GM18511 (cell line): ENCODE data around the gene KCNK17.

Source experiments
- ATAC-seq: cut with Tn5 transposase; IDR thresholded peaks from one replicate; pipeline ENCODE4 v1.9.1; 2021; ENCODE audit warnings: mild to moderate bottlenecking, moderate library complexity; ENCODE audit not compliant: unreplicated experiment

The KCNK17 gene

DNA sequence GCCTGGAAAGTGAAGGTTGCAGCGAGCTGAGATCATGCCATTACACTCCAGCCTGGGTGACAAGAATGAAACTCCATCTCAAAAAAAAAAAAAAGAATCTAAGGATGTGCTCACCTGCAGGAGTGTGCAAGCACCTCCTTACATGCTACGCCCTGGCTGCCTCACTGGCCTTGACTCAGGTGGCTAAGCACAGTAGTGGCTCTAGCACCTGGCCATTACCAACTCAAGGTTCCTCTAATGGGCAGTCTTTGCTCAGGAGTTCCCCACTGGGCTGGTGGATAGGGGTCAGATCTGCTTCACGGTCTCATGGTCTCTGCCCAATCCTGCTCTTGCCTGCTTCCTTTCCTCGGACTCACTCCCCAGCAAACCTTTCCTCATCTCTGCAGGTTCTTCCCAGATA, 39.7 kb downstream of the KCNK17 start:
- ATAC-seq: no peak

DNA sequence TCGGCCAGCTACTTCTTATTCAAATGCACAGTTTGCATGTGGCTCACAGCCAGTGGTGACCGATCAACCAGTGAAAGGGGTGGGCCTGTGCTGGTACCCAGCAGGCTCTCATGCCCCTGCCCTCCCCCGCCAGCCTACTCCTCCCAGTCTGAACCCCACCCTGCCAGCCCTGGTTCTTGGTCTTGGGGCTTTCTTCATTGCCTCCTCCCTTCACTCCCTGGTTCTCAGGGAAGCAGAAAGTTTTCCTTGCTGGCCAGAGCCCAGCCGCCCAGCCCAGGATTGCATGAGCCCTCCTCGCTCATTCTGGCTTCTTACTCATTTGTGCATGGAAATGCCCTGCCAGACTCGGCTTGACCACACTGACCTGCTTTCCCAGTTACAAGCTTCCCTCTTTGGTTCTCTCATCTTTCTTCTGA, 40.8 kb downstream of the KCNK17 start:
- no peak for ATAC-seq

DNA sequence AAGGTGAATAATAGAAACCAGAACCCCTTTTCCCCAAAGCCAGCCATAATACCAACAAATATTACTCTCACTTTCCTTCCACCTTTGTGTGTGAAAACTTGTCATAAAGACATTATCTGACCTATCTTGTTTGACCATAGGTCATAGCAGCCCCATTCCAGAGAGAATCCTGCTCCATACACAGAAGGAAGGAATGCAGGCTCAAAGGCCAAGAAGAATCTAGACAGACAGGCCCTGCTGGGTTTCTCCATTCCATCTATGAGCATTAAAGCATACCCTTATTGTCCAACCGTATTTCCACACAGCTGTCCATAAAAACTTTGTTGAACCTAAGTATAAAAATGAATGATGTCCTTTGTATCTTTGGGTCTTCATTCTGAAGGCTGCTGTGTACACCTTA, 44.3 kb downstream of the KCNK17 start:
- ATAC-seq: no peak

DNA sequence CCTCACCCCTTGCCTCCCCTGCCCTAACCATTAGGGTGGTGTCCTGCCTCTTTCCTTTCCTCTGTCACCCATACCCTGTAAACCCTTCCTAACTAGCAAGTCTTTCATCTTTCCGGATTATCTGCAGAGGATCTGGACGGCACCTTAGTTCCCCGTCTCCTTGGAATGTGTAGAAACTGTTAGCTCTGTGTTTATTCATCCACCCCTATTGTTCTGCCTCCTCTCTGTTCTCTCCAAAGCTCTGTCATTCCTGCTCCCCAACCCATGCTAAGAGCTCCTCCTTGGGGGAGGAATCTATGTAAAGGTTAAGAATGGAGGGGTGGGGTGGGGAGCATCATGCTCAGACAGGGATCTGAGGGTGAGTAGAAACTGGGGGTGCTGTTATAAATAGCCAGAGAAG, 45.5 kb downstream of the KCNK17 start:
- ATAC-seq: no peak

DNA sequence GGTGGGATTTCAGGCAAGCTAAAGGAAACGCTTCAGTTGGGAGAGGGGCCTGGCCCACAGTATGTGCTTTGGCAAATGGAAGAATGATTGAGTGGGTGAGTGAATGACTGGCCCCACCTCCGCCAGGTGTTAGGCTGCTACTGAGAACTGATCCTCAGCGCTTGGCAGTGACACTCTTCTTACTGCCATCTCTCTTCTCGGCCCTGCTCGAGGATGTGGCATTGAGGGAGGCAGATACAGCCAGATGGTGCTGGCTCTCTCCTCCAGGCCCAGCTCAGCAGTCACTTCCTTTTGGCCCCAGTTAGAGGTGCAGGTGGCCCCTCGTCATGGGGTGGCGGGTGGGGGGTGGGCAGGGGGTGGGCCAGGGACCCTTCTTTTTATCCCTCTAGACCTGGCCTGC, 46.0 kb downstream of the KCNK17 start:
- ATAC-seq: no peak

DNA sequence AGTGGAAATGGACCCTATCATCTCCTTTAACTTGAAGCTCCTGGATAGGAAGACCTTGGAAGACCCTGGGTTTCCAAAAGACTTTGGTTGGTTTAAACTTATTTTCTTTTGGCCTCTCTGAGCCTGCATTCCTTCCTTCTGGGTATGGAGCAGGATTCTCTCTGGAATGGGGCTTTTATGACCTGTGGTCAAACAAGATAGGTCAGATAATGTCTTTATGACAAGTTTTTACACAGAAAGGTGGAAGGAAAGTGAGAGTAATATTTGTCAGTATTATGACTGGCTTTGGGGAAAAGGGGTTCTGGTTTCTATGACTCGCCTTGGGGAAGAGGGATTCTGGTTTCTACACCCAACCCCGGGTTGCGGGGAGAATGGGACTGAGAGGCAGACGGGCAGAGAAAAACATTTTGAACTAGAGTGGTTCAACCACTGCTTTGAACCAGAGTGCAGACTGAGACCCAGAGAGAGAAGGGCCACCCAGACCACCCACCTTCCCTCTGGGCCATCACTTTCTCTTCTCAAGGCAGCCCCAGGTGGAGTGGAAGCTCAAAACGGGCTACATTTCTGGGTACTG, 47.4 kb downstream of the KCNK17 start:
- ATAC-seq: no peak

DNA sequence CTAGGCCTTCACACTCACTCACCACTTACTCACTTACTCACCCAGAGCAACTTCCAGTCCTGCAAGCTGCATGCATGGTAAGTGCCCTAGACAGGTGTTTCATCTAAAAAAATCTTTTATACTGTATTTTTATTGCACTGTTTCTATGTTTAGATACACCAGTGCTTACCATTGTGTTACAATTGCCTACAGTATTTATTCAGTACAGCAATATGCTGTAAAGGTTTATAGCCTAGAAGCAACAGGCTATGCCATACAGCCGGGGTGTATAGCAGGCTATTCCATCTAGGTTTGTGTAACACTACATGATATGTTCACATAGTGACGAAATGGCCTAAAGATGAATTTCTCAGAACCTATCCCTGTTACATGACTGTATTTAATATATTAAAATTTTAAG, 47.8 kb downstream of the KCNK17 start:
- no peak for ATAC-seq

DNA sequence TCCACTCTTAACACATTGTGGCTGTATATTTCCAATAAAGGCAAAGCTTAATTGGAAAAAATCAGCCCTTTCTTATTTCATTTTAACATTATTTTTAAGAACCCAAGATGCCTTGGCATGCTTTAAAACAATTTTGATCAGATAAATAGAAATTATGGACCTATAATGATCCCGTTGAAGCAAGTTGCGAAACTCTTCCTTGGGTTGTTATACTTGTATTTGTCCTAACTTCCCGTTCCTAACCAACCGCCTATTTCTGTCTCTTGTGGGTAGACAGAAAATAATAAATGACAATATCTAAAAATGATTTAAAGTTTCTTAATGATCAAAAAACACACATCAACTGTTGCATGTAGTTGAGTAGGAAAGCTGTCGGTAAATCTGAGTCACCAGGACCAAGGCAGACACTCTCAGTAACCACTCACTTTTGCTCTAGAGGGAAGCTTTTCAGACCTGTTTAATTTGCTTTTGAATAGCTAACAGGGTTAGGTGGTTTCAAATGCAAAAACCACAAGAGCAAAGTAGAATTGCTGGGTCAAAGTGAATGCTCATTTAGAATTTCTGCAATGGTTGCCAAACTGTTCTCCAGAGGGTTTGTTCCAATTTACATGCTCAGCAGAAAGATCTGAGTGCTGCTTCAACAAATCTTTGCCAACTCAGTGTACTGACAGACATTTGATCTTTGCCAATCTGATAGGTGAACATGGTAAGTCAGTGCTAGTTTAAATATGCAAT, 50.7 kb downstream of the KCNK17 start:
- ATAC-seq: no peak

DNA sequence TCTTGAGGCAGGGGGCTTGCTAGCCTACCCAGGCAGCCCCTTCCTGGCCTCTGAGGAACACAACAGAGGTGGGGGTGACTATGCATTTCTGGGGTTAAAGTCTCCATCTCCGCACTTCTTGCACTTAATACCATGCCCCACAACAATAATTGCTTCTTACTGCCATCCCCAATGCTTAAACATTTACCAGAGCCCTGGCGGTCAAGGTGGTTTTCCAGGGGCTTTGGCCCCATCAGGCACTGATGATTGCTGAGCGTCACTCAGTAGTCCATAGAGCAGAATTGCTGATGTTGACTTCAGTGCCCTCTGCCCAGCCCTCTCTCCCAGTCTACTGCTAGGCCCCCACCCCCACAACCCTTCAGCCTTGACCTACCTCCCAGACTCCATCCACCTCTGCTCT, 52.5 kb downstream of the KCNK17 start:
- no peak for ATAC-seq

DNA sequence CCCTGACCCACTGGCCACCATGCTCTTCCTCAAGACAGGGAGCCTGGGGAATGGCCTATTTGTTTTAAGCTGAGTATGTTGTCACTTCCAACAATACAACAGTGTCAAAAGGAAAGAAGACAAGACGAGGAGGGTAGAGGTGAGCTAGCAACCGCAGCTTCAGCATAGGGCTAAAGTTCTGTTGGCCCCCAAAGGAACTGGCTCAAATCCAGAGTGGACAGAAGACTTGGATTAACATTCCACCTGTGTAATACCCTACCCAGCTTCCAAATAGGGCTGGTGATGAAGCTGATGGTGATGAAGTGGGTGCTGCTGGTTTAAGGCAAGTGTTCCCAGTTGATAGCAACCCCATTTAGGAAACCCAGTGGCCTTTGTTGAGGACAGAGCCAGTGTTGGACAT, 53.3 kb downstream of the KCNK17 start:
- ATAC-seq: no peak

DNA sequence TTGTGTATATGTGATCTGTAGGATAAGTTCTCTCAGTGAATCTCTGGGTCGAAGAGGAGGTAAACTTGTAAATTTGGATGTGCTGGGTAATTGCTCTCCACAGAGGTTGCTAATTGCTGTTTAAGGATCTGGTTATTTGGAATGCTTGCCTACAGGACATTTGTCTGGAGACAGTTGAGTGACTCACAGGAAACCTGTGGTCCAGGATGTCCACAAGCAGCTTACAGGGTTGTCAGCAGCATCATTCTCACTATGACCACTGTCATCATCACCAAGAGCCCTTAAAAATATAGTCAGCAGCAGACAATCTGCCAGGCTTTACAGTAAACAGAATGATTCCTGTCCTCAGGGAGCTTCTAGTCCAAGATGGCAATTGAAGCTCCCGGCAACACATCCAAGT, 53.8 kb downstream of the KCNK17 start:
- ATAC-seq: no peak

DNA sequence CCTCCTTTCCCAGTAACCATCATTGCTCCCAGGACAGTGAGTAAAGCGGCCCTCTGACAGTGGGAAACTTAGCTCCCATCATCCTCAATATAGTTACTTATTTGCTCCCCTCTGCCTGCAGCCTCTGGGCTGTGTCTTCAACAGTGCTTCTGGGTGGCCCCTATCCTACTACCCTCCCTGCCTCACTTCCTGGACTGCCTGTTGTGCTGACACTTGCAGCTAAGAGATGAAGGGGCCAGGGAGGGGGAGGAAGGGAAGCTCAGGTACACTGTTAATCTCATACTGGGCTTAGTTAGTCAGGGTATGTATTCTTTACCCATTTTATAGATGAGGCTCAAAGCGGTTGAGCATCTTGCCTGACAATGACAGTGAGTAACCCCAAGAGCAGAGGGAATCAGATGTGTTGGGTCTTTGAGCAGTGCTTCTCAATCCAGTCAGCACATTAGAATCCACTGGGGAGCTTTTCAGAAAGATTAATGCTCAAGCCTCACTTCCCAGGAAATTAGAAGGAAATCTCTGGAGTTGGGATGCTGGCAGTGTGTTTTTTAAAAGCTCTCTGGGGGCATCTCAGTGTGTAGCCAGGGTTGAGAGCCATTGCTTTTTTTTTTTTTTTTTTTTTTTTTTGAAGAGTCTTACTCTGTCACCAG, 57.8 kb downstream of the KCNK17 start:
- ATAC-seq: no peak

DNA sequence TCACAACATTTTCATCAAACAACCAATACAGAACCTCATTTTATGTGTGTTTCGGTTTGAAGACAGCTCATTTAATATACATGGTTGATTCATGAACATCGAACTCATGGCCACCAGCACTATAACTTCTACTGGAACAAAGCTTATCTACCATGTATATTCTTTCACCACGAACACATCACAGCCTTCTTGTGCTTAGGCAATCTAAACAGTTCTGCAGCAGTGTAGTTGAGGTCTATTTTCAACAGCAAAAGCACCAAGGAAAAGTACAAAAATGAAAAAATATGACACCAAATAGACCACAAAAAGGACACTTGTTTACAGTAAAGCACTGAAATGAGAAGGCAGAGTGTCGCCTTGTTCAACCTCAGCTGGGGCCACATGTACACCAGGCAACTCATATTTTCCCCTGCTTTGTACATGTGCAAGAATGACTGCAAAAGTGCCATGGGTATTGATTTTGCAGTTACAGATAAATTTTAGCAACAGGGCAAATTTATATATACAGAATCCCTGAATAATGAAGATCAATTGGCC, 59.2 kb downstream of the KCNK17 start:
- no peak for ATAC-seq

DNA sequence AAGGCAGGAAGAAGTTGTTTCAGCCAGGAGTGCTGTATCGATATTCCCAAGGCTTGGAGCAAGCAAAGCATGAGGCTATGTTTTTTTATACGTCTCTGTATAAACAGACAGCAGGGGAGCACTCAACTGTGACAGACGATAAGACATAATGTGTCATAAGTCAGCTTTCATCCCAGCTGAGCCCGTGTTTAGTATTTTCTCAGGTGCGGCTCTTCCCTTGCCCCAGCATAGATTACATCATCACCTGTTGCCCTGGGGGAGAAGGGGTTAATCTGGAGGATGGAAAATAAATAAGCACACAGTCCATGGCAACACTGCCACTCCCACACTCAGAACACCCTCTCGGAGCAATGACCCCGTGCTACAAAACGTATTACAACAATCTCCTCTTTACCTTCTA, 62.8 kb downstream of the KCNK17 start:
- no peak for ATAC-seq

DNA sequence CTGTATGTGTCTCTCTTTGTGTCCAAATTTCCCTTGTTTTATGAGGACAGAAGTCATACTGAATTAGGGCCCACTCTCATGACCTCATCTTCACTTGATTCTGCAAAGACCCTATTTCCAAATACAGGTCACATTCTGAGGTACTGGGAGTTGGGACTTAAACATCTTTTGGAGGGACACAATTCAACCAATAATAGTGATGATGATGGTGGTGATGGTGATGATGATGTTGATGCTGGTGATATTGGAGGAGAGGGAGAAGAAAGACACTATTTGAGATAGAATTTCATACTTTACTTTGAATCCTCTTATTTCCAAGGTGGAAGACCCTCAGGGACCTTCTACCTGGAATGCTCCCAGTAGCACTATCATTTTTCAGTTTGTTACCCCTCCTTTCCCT, 63.7 kb downstream of the KCNK17 start:
- ATAC-seq: no peak

DNA sequence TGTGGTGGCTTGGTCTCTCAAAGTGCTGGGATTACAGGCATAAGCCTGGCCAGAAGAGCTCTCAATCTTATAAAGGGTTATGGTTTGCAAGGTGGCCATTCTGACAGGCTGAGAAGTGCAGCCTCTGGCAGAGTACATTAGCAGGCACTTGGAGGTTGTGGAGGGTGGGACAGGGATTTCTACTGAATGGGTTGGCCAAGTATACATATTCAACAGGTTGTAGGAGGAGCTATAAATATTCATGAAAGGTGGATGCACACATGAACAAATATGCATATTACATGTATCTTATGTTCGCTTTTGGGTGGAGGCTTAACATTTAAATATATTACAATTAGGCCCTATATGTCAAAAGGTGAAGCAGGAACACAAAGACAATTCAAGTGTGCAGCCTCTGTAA, 64.9 kb downstream of the KCNK17 start:
- no peak for ATAC-seq
